ENCODE results near the gene NKX2-3. TPM values are rescaled to one million over a fixed set of nuclear protein-coding genes. Genes with fewer than 3 reads are reported as not detected.

The NKX2-3 gene
- total and polyA plus RNA-seq, 2 donors from 2014 or later, result not detected

DNA sequence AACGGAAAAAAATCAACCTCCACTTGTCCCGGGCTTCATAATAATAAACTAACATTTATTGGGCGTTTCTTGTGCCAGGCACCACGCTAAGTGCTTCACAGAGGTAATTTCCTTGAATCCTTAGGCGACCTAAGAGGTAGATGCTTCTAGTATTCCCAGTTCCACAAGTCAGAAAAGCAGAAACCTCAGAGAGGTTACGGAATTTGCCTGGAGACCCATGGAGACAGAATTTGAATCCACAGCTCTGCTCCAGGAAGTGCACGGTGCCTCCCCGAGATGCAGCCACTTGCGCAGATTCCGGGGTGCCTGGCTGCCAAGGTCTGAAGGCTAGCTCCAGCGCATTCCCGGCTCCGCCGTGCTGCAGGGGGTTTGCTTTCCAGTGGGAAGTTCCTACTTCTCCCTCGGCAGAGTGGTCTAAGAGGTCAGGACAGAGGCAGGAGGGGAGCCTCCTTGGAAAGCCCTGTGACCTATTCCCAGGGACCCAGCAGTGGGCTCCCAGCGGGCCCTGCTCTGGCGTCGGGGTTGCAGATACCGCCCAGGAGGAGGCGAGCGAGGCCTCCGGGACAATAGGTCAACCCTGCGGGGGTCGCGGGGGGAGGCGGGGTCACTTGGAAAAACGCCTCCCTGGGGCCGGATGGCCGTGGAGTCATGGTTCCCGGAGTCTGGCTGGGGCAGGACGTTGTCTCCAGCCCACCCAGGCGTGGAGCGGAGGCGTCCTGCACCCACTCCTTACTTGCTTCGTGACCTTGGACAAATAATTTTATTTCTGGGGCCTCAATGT is 10.1 kb upstream of the NKX2-3 start:
- H3K4me3 ChIP-seq (ENCODE audit: low read length in 3 of 3), result no peak overlapping the region
- no peak overlapping the region for H3K9ac ChIP-seq (ENCODE audit: low read length in 3 of 3)
- peaks cover 74% of the 10 kb centered on the region for H3K27me3 ChIP-seq (ENCODE audit: control insufficient read depth, insufficient read depth, low read length)
- no peaks in the 10 kb centered on the region for H3K36me3 ChIP-seq (ENCODE audit: control insufficient read depth in 2 of 3, insufficient read depth in 3 of 3, low read length in 3 of 3)
- H3K27ac ChIP-seq (ENCODE audit: low read depth in 2 of 2, low read length in 2 of 2), result no peak overlapping the region
- H3K4me1 ChIP-seq (ENCODE audit: control insufficient read depth in 2 of 3, insufficient read depth in 2 of 3, low read depth in 1 of 3, low read length in 3 of 3), result peaks cover 0 to 2% (median 0%) of the 10 kb centered on the region in 3 donors
- no peak for FAIRE-seq
- intact Hi-C loops (cut with DNase I), result no loop called here
- DNase-seq, result peak in 3 of 5 donors; percentile 10 to 57 (median 18)
- TF ChIP-seq, protein P1, sequence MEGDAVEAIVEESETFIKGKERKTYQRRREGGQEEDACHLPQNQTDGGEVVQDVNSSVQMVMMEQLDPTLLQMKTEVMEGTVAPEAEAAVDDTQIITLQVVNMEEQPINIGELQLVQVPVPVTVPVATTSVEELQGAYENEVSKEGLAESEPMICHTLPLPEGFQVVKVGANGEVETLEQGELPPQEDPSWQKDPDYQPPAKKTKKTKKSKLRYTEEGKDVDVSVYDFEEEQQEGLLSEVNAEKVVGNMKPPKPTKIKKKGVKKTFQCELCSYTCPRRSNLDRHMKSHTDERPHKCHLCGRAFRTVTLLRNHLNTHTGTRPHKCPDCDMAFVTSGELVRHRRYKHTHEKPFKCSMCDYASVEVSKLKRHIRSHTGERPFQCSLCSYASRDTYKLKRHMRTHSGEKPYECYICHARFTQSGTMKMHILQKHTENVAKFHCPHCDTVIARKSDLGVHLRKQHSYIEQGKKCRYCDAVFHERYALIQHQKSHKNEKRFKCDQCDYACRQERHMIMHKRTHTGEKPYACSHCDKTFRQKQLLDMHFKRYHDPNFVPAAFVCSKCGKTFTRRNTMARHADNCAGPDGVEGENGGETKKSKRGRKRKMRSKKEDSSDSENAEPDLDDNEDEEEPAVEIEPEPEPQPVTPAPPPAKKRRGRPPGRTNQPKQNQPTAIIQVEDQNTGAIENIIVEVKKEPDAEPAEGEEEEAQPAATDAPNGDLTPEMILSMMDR (IDR thresholded peaks at IDR 0.05; ENCODE audit: borderline replicate concordance, extremely low read depth, insufficient read depth), result no peak
- no peaks in the 10 kb centered on the region for H3K9me3 ChIP-seq (ENCODE audit: control insufficient read depth in 2 of 3, insufficient read depth in 1 of 3, low read length in 3 of 3)

DNA sequence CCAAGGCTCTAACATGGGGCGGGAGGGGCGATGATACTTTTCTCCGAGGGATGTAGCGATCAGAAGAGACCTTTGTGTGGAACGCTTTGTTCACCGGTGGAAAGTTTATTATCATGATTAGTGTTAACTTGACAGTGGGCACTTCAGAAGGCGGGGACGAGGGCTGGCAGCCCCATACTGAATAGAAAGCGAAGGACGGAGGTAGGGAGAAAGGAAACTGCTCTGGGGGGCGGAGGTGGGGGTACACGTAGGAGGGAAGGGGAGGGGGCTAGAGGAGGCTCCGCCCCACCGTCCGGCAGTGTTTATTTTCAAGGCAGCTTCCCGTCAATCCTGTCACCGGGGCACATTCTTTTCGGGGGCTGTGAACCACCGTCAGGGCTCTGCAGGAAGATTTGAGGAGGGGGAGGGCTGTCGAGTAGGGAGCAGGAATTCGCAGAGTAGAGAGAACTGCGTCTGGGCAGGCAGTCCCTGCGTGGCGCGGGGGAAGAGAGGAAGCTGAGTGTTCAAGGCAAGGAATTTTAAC is 9.4 kb upstream of the NKX2-3 start:
- DNase-seq (peak in 3 of 5 donors; percentile 32 to 52 (median 38)), FAIRE-seq (no peak)
- TF ChIP-seq, protein P1 (IDR thresholded peaks at IDR 0.05; ENCODE audit: borderline replicate concordance, extremely low read depth, insufficient read depth), result no peak
- Histone ChIP-seq H3K9ac (ENCODE audit: low read length in 3 of 3) (no peak overlapping the region), H3K4me3 (ENCODE audit: low read length in 3 of 3) (no peak overlapping the region), H3K9me3 (ENCODE audit: control insufficient read depth in 2 of 3, insufficient read depth in 1 of 3, low read length in 3 of 3) (no peaks in the 10 kb centered on the region), H3K27me3 (ENCODE audit: control insufficient read depth, insufficient read depth, low read length) (peaks cover 81% of the 10 kb centered on the region), H3K4me1 (ENCODE audit: control insufficient read depth in 2 of 3, insufficient read depth in 2 of 3, low read depth in 1 of 3, low read length in 3 of 3) (peaks cover 0 to 2% (median 0%) of the 10 kb centered on the region in 3 donors), H3K36me3 (ENCODE audit: control insufficient read depth in 2 of 3, insufficient read depth in 3 of 3, low read length in 3 of 3) (no peaks in the 10 kb centered on the region), H3K27ac (ENCODE audit: low read depth in 2 of 2, low read length in 2 of 2) (no peak overlapping the region)
- intact Hi-C loops (cut with DNase I), result no loop called here

DNA sequence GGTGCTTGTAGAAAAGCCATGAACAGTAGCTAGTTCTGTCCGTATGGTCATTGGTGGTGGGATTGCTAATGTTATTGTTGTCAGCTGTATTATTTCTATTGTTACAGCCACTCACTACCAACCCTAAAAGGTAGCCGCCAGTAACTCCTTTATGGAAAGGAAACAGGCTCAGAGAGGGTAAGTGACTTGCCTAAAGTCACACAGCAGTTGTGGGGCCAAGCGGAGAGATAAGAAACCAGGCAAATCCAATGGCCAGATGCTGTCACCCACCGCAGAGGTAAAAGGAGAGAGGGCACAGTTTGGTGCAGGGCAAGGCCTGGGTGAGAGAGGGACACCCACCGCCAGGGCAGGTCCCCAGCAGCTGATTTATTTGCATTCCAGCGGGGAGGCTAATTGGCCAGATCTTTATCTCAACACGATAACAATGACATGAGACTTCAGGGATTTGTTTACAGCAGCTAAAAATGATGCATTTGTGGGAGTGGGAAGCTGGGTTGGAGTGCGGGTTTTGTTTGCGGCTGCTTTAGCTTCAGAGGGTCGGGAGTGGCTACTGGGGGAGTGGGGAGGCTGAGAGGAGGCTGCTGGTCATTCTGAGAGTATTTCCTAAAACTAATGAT is 8.6 kb upstream of the NKX2-3 start:
- intact Hi-C loops (cut with DNase I), result no loop called here
- DNase-seq (no peak), FAIRE-seq (no peak)
- Histone ChIP-seq H3K4me3 (ENCODE audit: low read length in 3 of 3) (no peak overlapping the region), H3K9me3 (ENCODE audit: control insufficient read depth in 2 of 3, insufficient read depth in 1 of 3, low read length in 3 of 3) (no peaks in the 10 kb centered on the region), H3K36me3 (ENCODE audit: control insufficient read depth in 2 of 3, insufficient read depth in 3 of 3, low read length in 3 of 3) (no peaks in the 10 kb centered on the region), H3K9ac (ENCODE audit: low read length in 3 of 3) (no peak overlapping the region), H3K4me1 (ENCODE audit: control insufficient read depth in 2 of 3, insufficient read depth in 2 of 3, low read depth in 1 of 3, low read length in 3 of 3) (peaks cover 0 to 2% (median 0%) of the 10 kb centered on the region in 3 donors), H3K27me3 (ENCODE audit: control insufficient read depth, insufficient read depth, low read length) (peaks cover 87% of the 10 kb centered on the region), H3K27ac (ENCODE audit: low read depth in 2 of 2, low read length in 2 of 2) (no peak overlapping the region)
- TF ChIP-seq, protein P1 (IDR thresholded peaks at IDR 0.05; ENCODE audit: borderline replicate concordance, extremely low read depth, insufficient read depth), result no peak
